22Rv1 (cell line): ENCODE measurements around the gene PRR15L.

Experiments used
- CTCF ChIP-seq: fragments of 450-650 bp; IDR thresholded peaks from 2 replicates; pipeline ENCODE4 v1.5.1; 2017; ENCODE audit warnings: mild to moderate bottlenecking
- ZFX ChIP-seq: fragments of 450-650 bp; IDR thresholded peaks from 2 replicates; pipeline ENCODE4 v1.6.1; 2017; ENCODE audit warnings: antibody characterized with exemption, borderline replicate concordance

- no peak for TF ChIP-seq CTCF
- no peak for TF ChIP-seq ZFX
Observed at GRCh38 chr17:47942568-47942967, 15.1 kb downstream of the PRR15L start.
